Activated effector memory CD4-positive, alpha-beta T cell treated with Interleukin-2 at 50 U/mL for 16 hours (primary cell): ENCODE results near the gene SPTB.

Experiments used
- DNase-seq: peaks from one replicate; pipeline ENCODE4 v3.0.0-alpha.2; 2020

SPTB gene

DNA sequence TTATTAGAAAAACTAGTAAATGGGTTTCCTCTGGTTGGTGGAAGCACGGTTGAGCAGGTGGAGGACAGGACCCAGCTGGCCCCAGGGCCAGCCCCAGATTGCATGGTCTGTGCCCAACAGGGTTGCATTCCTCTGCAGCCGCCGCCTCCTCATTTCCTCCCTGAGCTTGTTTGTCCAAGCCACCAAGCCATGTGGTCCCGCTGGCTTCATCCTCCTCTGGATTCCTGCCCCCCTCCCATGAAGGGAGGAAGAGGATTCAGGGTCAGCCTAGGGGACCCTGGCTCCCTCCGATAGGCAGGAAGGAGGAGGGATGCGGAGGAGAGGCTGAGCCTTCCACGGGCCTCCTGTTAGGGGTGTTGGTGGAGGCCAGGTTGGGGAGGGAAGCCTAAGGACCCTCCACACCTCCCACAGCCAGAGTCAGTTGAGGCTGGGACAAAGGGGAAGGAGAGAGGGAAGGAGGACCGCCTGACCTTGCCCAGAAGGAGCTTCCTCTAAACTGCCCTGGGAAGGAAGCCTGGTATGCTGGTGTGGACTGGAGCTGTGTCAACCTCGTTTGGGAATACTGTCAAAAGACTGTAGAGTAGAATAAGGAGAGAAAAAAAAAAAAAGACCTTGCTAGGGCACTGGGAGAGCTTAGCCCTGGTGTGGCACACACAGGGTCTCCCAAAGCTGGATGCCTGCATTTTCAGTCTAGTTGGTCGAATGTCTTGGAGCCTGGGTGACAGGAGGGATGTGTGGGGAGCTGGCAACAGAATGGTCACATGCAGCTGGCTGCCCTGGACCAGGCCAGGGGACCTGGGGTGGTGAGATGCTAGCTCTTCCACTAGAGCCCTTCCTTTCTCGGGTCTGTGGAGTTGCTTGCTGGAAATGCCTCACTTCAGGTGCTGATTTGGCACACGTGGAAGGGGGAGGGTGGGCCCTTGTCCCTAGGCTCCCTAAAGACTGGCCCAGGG is 133.1 kb downstream of the SPTB start:
- no peak for DNase-seq

DNA sequence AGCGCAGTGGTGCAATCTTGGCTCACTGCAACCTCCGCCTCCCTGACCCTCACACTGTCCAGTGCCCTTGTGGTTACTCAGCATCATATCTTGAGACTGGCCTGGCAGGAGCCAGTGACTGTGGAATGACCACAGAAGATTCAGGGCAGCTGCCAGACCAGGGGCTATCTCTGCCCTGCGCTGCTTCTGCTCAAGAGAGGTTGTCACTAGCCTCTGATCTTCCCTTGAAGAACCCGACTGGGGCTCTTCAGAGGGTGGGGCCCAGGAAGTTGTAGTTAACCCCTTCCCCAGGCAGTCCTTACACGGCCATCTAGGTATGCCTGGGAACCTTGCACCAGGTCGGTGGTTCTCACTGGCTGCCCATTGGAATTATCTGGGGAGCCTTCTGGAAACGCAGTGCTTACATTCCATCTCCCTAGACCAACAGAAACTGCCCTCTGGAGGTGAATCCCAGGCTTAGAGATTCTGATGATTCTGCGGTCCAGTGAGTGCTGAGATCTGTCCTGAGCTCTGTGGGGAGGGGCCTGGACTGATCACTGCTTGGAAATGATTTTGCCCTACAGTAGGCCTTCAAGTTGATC is 134.1 kb downstream of the SPTB start:
- DNase-seq: no peak

GRCh38 chr14:64743061-64743460 is 136.6 kb downstream of the SPTB start:
- no peak for DNase-seq

- no peak for DNase-seq
These were observed 137.7 kb downstream of the SPTB start for GRCh38 chr14:64741961-64742360.

DNA sequence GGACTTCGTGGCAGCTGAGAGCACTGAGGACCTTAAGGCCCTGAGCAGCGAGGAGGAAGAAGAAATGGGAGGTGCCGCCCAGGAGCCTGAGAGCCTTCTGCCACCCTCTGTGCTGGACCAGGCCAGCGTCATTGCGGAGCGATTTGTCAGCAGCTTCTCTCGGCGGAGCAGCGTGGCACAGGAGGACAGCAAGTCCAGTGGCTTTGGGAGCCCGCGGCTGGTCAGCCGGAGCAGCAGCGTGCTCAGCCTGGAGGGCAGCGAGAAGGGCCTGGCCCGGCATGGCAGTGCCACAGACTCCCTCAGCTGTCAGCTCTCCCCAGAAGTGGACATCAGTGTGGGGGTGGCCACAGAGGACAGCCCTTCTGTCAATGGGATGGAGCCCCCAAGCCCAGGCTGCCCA is 138.5 kb downstream of the SPTB start:
- DNase-seq: no peak

DNA sequence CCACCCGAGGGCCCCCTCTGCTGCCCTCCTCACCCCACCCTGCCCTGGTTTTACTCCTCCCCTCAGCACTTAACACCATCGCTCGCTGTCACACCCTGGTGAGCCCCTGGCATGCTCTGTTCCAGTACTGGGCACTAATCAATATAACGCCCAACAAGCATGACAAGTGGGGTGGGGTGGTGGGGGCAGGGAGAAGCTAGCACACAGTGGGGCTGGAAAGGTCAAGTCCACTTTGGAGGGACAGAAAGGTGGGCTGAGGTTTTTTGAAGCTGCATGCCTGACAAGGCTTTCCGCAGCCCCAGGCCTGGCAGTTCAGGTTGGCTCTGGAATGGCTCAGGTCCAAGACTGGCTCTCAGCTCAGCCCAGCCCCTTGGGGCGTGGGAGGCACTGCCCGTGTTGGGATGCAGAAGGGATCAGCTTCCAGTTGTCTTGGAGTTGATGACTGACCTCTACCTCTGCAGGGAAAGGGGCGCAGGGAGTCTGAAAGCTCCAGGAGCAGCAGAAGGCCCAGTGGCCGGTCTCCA is 141.4 kb downstream of the SPTB start:
- DNase-seq: no peak

GRCh38 chr14:64737391-64738280 is 142.1 kb downstream of the SPTB start:
- DNase-seq: no peak

DNA sequence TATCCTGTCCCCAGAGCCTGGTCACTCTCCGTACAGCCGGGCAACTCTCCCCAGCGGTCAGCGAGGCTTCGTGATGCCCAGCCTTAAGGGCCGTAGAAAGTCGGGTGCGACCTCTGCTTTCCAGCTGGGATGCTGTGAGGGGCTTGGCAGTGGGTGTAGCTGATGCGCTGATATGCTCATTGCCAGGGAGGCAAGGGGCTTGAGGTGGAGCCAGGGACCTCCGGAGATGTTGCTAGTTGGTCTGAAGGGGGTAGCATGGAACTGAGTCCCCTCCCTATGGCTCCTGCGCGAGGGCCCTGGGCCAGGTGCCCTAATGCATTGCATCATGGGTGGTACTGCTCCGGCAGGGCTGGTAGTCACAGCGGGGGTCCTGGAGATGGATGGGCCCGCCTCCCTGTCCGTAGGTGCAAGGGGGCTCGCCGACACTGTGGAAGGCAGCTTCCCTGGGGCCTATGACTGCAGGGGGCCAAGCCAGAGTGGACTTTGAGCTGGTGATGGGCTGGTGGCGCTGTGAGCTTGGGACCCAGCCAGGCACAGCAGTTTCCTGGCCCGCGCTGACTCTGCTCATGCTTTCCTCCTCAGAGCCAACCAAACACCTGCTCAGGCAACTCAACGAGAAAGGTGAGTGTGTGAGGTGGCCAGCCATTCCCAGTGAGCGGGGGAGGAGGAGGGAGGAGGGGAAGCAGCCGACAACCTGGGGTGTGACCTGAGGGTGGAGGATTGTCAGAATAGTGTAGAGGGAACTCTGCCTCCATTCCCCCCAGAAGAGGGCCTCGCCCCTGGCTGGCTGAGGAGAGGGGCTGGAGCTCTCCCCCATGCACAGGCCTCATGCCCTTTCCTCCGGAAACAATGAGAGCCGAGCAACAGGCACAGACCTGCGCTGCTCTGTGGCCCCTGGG is 143.2 kb downstream of the SPTB start:
- no peak for DNase-seq

- DNase-seq: no peak
These were observed 144.7 kb downstream of the SPTB start for GRCh38 chr14:64734990-64735389.

DNA sequence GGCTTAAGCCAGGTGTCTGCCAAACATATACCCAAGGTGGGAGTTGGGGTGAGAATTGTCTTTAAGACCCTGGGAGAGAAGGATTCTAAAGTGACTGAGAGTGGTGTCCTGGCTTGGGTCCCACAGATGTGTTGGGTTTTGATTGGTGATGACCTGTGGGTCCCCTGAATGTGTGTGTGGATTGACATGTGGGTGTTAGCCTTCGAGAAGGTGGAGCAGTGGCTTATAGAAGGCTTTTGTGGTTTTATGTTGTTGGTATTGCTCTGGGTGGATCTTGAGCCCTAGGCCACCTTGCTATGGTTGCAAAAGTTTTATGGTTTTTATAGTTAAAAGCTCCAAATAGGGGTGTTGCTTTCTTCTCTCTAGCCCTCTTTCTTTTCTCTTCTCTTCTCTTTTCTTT is 145.8 kb downstream of the SPTB start:
- no peak for DNase-seq

GRCh38 chr14:64733321-64733720 is 146.4 kb downstream of the SPTB start:
- DNase-seq: no peak

GRCh38 chr14:64732536-64733120 is 147.1 kb downstream of the SPTB start:
- DNase-seq: no peak

GRCh38 chr14:64732066-64732465 is 147.6 kb downstream of the SPTB start:
- DNase-seq: no peak

- DNase-seq: no peak
These were observed 148.5 kb downstream of the SPTB start for GRCh38 chr14:64731141-64731581.

DNA sequence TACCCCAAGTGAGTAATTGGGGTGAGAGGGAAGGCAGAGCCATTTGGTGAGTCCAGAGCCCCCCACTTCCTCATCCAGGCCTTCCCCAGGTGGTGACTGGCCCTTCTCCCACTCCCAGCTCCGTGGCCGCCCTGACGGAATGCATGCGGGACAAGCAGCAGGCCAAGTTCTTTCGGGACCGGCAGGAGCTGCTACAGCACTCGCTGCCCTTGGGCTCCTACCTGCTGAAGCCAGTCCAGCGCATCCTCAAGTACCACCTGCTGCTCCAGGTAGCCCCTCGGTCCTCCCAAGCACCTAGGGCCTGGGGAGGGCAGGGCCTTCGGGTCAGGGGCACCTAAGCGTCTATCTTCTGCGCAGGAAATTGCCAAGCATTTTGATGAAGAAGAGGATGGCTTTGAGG is 149.0 kb downstream of the SPTB start:
- no peak for DNase-seq

- DNase-seq: no peak
These were observed 149.7 kb downstream of the SPTB start for GRCh38 chr14:64730061-64730440.

- DNase-seq: no peak
These were observed 150.2 kb downstream of the SPTB start for GRCh38 chr14:64729386-64730060.

- no peak for DNase-seq
These were observed 150.9 kb downstream of the SPTB start for GRCh38 chr14:64728856-64729255.

DNA sequence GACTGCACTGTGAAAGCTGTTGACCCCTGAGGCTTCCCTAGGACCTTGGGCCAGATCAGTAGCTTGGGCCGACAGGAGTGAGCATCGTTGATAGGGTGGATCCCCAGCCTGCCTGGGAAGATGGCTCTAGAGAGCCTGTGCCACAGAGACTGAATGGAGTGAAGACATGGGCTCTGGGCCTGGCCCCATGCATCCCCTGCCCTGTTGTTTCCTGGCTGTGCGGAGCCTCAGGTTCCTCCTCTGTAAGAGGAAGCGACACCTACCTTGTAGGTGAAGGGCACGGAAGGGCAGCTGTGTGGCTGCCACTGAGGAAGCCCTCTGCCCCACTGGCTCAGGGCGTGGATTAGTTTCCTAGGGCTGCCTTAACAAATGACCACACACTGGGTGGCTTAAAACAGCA is 151.6 kb downstream of the SPTB start:
- DNase-seq: no peak

- no peak for DNase-seq
These were observed 152.1 kb downstream of the SPTB start for GRCh38 chr14:64727551-64728071.

GRCh38 chr14:64726585-64726890 is 153.2 kb downstream of the SPTB start:
- DNase-seq: no peak
